ENCODE results near the gene MON2.
"Not testable (repeated sequence)": the region's sequence is repeated elsewhere in the genome, so short reads cannot be mapped to it uniquely, and the experiment has no call there.

MON2 gene, protein sequence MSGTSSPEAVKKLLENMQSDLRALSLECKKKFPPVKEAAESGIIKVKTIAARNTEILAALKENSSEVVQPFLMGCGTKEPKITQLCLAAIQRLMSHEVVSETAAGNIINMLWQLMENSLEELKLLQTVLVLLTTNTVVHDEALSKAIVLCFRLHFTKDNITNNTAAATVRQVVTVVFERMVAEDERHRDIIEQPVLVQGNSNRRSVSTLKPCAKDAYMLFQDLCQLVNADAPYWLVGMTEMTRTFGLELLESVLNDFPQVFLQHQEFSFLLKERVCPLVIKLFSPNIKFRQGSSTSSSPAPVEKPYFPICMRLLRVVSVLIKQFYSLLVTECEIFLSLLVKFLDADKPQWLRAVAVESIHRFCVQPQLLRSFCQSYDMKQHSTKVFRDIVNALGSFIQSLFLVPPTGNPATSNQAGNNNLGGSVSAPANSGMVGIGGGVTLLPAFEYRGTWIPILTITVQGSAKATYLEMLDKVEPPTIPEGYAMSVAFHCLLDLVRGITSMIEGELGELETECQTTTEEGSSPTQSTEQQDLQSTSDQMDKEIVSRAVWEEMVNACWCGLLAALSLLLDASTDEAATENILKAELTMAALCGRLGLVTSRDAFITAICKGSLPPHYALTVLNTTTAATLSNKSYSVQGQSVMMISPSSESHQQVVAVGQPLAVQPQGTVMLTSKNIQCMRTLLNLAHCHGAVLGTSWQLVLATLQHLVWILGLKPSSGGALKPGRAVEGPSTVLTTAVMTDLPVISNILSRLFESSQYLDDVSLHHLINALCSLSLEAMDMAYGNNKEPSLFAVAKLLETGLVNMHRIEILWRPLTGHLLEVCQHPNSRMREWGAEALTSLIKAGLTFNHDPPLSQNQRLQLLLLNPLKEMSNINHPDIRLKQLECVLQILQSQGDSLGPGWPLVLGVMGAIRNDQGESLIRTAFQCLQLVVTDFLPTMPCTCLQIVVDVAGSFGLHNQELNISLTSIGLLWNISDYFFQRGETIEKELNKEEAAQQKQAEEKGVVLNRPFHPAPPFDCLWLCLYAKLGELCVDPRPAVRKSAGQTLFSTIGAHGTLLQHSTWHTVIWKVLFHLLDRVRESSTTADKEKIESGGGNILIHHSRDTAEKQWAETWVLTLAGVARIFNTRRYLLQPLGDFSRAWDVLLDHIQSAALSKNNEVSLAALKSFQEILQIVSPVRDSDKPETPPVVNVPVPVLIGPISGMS (N-terminal part only)

DNA sequence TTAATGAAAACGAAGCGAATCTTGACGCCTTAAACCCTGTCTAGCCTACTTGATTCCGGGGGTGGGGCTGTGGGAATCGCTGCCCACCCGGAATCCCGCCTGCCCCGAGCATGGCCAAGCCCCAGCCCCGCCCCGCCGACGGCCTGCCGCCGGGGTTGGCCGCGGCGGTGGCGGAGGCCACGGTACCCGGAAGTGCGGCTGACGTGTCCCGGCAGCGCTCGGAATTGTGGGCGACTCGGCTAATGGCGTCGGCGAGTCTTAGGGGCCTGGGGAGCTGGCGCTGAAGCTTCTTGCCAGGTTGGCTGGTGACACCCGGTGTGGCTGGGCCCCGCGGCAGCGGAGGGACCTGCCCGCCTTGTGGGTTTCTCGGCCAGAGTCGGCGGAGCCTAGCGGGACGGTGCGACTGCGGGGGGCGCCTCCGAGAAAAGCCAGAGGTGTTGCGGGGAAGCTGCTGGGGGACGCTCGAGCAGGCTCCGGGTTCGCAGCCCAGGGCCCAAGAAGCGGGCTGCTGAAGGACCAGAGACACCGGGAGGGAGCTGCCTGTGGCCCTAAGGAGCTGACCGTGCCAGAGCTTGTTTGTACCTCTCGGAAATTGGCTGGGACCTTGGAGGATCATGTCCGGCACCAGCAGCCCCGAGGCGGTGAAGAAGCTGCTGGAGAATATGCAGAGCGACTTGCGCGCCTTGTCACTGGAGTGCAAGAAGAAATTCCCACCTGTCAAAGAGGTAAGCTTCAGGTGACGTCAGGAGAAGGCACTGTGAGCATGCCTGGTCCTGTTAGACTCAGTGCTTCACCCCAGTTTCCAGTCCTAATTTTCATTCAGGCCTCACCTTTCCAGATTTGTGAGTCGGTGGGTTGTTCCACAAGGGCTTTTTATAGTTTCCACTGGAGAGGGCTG is at the start of gene MON2:
MON2 (plus strand) TSS at position 233 of the 898 bp plus-strand sequence; CDS start at position 615, 382 bp downstream.
- DNase-seq = peak; percentile 75 to 77

DNA sequence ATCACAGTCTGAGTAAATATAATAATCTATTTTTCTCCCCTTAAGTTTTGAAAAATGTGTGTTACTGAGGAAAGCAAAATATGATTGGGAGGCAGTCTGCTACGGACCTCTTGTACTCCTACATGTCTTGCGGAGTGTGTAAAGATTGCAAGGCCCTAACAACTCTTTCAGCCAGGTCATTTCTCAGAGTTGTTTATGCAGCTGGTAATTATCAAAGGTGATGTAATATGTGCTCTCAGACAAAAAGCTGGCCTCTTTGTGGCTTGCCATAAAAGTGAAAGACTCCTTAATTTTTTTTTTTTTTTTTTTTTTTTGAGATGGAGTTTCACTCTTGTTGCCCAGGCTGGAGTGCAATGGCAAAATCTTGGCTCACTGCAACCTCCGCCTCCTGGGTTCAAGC is 40.5 kb upstream of the MON2 start:
- DNase-seq = no peak

DNA sequence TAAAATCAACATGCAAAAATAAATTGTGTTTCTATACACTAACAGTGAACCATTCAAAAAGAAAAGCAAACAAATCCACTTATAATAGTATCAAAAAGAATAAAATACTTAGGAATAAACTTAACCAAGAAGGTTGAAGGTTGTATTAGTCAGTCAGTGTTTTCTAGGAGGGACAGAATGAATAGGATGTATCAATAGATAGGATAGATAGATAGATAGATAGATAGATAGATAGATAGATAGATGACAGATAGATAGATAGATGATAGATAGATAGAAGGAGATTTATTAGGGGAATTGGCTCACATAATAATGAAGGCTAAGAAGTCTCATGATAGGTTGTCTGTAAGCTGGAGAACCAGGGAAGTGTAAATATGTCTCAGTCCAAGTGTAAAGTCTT is 37.2 kb upstream of the MON2 start:
- no peak for DNase-seq

DNA sequence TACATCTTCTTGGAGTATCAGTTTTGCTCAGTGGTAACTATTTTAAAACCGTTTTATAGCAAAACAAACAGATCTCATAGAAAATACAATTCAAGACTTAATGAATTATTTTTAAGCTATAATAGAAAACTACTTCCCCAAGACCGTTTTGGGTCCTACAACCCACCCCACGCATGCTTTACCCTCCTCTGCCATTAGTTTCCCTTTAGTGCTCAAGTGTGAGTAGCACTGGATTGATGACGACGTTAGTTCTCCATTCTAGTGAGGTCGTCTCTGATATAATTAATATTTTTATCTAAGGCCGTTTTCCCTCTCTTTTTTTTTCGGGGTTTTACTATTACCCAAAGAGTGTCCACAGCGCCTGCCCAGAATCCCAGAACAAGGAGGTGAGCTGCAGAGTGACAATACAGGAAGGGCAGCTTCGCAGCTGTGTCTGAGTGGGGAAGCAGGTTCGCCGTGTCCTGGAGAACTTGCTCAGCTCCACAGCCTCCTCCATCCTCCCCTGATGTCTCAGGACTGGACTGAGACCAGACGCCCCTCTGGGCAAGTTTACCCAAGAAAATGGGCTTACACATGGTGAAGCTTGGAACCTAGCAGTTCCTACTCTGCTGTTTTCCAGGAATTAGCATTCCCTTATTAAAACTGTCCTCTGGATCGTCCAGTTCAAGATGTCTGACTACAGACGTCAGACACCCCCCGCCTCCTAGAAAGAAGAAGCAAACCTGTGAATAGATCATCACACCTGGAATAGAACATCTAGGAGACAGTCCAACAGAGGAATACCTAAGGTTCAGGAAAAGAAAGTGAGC is 31.9 kb upstream of the MON2 start:
- DNase-seq = no peak

DNA sequence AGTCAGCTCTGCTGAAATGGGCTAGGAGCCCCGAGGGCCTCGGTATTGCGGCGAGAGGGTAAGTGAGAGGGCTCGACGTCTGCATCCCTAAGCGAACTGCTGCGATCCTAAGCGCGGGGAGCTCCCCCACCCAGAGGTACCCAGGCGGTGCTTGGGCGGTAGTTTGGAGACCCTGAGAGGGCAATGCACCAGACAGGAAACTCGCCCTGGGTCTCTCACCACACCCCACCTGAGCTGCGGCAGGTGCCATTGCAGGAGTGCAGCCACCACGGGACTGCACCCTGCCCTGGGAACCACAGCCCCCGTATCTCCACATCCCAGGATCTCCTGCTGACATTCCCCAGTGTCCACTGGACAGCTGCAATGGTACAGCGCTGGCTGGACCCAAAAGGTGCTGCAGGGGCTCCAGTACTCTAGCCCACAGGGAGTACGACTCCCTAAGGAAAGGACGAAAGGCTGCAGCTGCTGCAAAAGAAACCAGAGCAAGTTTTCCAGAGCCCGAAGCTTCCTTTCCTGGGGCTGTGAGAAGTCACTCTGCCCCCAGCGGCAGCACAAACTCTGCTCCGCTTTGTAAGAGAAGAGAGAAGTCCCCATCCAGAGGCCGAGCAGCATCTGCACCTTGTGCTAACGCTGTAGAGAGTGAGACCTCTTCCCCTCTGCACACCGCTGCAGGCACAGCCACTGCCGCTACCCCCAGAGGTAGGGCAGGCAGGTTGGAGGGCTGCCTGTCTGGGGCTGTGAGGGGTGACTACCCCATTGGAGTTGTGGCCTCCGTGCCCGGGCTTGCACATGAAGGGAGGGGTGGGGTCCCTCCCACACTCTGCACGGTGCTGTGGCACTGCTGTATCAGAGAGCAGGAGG is 31.1 kb upstream of the MON2 start:
- DNase-seq = peak; percentile 14 to 19

DNA sequence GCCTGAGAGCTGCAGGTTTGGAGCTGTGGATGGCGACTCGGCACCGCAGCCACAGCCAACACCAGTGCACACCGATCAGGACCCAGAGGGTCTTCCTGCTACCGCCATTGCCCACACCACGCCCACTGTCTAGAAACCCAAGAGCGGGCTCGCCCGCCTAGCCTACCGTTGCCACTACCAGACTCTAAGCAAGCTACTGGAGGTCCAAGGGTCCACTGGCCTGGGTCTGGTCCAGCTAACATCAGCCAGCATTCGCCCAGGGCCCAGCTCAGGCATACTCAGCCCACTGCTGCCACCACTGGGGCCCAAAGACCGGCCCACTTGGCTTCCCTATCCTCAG is 30.5 kb upstream of the MON2 start:
- no peak for DNase-seq

DNA sequence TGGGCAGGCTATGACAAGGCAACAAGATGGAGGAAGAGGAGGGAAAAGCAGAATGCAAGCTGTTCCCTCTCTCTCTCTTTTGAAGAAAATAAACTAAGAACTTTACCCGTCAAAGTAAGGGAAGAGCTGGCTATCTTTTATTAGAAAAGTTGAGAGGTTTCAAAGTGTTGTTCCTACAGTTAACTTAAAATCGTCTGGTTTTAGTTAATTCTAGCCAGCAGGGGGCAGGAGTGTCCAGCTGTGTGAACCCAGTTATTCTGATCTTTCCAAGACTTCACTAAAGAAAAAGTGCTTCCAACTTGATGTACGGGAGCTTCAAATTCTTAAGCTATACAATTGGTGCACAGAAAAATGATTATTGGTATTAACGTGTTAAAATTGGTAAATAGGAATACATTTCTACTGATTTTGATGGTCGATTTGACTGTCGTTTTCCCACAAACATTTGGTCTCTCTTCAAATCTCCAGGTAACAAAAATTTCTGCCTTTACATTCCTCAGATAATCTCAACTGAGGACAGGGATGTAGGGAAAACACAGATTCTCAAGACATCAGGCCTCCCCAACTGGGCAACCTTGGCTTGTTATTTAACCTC is 28.4 kb upstream of the MON2 start:
- peak; percentile 34 to 37 for DNase-seq

DNA sequence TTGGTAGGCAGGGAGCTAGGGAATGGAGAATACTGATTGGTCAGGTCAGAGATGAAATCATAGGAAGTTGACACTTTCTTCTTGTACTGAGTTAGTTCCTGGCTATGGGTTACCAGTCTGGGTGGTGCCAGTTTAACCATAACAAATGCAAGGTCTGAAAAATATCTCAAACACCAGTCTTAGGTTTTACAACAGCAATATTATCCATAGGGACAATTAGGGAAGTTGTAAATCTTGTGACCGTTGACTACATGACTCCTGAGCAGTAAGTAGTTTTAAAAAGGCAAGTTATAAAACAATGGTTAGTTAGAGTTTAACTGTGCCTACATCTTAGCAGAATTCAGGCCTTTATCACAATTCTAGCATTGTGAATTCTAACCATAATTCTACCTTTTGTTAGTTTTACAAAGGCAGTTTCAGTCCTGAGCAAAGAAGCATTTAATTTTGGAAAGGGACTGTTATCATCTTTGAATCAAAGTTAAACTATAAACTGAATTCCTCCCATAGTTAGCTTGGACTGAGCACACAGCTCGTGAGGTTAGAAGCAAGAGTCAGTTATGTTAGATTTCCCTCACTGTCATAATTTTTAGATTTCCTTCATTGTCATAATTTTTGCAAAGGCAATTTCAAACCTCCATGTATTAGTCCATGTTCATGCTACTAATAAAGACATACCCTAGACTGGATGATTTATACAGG is 19.7 kb upstream of the MON2 start:
- DNase-seq = no peak

DNA sequence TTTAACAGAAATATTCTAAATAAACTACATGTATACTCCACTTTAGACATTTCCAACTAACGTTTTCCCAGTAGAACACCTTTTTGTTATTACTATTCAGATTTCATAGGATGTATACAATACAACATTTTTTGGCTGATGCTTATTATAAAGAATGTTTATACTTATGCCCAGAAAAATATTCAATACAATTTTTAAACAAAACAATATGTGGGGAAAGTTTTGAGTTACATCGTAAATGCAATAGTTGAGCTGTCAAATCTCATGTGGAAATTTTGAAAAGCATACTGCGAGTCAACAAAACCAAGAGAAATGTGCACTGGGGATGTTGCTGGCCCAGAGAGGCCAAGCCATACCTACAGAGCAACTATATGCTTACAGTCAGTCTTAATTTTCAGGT is 18.2 kb upstream of the MON2 start:
- DNase-seq = no peak

DNA sequence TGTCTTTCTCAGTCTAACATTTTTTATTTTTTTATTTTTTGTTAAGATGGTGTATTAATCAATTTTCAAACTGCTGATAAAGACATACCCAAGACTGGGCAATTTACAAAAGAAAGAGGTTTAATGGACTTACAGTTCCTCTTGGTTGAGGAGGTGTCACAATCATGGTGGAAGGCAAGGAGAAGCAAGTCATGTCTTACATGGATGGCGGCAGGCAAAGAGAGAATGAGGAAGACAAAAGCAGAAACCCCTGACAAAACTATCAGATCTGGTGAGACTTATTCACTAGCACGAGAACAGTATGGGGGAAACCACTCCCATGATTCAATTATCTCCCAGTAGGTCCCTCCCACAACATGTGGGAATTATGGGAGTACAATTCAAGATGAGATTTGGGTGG is 11.2 kb upstream of the MON2 start:
- DNase-seq = not testable (repeated sequence)

DNA sequence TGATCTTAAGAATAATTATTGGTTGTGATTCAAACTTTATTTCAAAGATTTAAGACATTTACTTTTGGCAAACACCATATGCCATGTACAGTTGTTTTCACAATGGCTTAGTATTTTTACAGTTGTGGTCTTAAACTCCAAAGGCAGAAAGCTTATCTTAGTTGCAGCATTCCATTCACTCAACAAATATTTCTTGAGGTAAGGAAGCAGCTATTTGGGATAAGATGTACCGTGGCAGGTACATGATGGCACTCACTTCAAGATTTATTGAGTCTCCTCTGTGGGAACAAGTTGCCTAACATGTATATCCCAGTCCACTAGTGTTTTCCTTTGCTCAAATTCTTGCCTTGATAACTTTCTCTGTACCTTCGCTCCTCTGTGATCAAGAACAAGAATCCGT is 8.0 kb upstream of the MON2 start:
- no peak for DNase-seq

DNA sequence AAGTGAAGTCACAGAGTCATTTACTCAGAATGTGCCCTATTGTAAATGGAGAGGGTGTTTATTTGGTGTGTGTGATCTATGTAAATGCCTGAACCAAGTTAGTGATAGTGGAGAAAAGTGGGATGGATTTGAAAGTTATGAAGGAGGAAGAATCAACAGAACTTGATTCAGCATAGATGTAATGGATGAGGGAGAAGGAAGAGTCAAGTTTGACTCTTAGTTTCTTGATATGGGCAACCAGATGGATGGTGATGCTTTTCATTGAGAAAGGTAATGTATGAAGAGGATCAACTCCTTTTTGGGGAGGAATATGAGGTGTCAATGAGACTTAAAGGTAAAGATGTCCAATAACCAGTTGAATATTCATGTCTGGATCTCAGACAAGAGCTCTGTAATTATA is 6.7 kb upstream of the MON2 start:
- no peak for DNase-seq

DNA sequence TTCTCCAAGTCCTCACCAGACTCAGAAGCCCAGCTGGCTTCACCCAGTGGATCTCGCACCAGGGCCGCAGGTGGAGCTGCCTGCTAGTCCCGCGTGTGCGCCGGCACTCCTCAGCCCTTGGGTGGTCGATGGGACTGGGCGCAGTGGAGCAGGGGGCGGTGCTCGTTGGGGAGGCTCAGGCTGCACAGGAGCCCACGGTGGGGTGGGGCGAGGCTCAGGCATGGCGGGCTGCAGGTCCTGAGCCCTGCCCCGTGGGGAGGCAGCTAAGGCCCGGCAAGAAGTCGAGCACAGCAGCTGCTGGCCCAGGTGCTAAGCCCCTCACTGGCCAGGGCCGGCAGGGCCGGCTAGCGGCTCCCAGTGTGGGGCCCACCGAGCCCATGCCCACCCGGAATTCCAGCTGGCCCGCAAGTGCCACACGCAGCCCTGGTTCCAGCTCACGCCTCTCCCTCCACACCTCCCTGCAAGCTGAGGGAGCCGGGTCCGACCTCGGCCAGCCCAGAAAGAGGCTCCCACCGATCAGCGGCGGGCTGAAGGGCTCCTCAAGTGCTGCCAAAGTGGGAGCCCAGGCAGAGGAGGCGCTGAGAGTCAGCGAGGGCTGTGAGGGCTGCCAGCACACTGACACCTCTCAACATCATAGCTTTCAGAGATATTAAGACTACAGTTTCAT is 5.3 kb upstream of the MON2 start:
- DNase-seq = not testable (repeated sequence)

DNA sequence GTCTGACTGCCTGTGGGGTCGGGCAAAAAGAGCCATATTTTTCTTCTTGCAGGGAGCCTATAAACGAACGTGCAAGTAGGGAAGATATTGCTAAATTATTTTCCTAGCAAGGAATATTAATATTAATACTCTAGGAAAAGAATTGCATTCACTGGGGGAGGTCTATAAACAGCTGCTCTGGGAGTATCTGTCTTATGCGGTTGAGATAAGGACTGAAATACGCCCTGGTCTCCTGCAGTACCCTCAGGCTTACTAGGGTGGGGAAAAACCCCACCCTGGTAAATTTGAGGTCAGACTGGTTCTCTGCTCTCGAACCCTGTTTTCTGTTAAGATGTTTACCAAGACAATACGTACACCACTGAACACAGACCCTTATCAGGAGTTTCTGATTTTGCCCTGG is 3.4 kb upstream of the MON2 start:
- not testable (repeated sequence) for DNase-seq

DNA sequence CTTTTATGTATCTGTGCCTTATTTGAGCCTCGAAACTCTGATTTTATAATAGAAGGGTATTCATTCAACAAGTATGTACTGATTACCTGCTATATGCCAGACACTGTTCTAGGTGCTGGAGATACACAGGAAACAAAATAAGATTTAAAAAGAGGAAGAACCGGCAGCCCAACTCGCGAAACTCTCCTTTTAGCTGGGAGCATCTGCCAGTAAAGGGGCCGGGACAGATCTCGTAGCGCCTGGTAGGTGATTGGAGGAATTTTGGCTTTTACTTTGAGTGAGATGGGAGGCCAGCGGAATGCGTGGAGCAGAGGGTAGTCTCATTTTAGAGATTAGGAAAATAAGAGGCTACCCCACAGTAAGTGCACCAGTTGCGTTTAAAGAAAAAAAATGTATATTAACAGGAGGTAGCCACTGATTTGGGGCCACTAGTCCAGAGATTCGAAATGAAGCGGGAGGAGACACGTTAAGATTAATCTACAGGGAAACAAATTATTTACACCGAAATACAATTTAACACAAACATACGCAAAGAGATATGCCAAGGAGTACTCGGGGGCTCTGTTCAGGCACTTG is 520 bp upstream of the MON2 start:
- DNase-seq = no peak

DNA sequence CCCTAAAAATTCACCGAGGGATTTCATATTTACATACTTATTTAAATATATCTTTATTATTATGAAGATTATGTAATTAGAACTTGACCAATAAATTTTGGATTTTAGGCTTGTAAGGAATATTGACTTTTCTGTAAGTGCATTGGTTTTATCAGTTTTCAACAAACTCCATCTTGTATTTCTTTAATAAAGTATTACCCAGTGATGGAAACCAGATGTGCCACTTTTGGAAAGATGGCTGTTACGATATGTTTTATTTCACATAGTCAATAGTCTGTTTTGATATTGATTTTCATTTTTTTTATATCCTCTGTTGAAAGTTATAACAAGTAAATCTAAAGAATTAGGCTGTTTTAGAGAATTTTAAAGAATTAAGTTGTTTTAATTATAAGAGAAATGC is 1.8 kb downstream of the MON2 start:
- no peak for DNase-seq

DNA sequence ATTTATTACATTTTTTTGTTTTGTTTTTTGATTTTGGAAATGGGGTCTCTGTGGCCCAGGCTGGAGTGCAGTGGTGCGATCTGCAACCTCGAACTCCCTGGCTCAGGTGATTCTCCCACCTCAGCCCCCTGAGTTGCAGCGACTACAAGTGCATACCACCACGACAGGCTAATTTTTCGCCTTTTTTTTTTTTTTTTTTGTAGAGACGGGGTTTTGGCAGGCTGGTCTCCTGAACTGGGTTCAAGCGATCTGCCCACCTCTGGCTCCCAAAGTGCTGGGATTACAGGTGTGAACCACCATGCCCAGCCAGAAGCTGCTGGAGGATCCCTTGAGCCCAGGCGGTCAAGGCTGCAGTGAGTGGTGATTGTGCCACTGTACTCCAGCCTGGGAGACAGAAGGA is 2.3 kb downstream of the MON2 start:
- DNase-seq = no peak

DNA sequence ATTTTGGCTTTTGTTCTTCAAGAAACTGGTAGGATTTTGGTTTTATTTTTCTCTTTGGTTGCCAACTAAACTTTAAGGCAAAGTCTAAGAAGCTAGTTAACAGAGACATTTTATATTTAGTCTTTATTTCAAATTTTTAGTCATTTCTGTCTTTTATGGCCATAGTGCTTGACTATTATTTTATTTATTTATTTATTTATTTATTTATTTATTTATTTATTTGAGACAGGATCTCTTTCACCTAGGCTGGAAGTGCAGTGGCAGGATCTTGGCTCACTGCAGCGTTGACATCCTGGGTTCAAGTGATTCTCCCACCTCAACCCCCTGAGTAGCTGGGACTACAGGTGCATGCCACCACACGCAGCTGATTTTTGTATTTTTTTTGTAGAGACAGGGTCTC is 3.1 kb downstream of the MON2 start:
- no peak for DNase-seq

All from activated CD4-positive, alpha-beta T cell treated with anti-CD3 and anti-CD28 coated beads, Interleukin-2, amount 50 U/mL, for 4 hours (primary cell).